GM12878 (cell line): ENCODE results near the gene STX8. TPM values are rescaled to one million over a fixed set of nuclear protein-coding genes. Genes with fewer than 3 reads are reported as not detected.

Experiments
- ATAC-seq: fragments of 200-7000 bp; cut with Tn5 transposase; 3 replicates; pipeline ENCODE4 v1.9.1; 2020; ENCODE audit warnings: mild to moderate bottlenecking, moderate library complexity
- BruUV-seq: library from RNA; stranded (reverse); fragments of 400-500 nt; replicated peaks from 2 replicates; lab custom pipeline; 2021; lab: Mats Ljungman, UMichigan
- CTCF ChIA-PET: fragments of 300-600 bp; sonication (Branson Sonifier 250); formaldehyde crosslinking; extraction: SDS; loops from one replicate; lab custom pipeline; 2021; ENCODE audit warnings: inconsistent platforms; lab: Yijun Ruan, JAX
- POLR2A ChIA-PET: fragments of 350-600 bp; formaldehyde crosslinking; extraction: SDS; loops from one replicate; lab custom pipeline; 2021; ENCODE audit warnings: inconsistent platforms; lab: Charles Lee
- RAD21 ChIA-PET: fragments of 300-600 bp; sonication (Branson Sonifier 250); formaldehyde crosslinking; loops from one replicate; lab custom pipeline; 2023; ENCODE audit warnings: antibody characterized with exemption; ENCODE audit not compliant: unreplicated experiment; lab: Charles Lee
- SMC1A ChIA-PET: fragments of 300-600 bp; sonication (Branson Sonifier 250); formaldehyde crosslinking; loops from one replicate; lab custom pipeline; 2023; ENCODE audit not compliant: unreplicated experiment, uncharacterized antibody; lab: Charles Lee
- DNase-seq: peaks from one replicate; pipeline ENCODE4 v3.0.0-alpha.2; 2011; ENCODE audit warnings: low read depth, low spot score
- FAIRE-seq: peaks from 3 replicates; lab custom pipeline; 2011; peaks lifted over from hg19 to GRCh38; lab: Jason Lieb, UNC
- H2AFZ ChIP-seq: 2 replicates; pipeline ENCODE4 v1.6.0; 2011; ENCODE audit warnings: low read depth, low read length, control low read depth; ENCODE audit not compliant: control insufficient read depth
- H3K27ac ChIP-seq: 2 replicates; pipeline ENCODE4 v1.5.1; 2011; ENCODE audit warnings: control low read depth; ENCODE audit not compliant: control insufficient read depth, insufficient read depth
- H3K27me3 ChIP-seq, 2 experiments: replicated peaks in 1 of 2; 2 replicates each; pipeline versions ENCODE4 v1.6.0 to v1.6.1; 2011; ENCODE audit warnings: low read length in 1 of 2; ENCODE audit not compliant: control insufficient read depth in 2 of 2, insufficient read depth in 2 of 2
- H3K36me3 ChIP-seq, 2 experiments: 2 replicates each; pipeline ENCODE4 v1.5.1; 2011; ENCODE audit warnings: low read length in 1 of 2; ENCODE audit not compliant: control insufficient read depth in 2 of 2, insufficient read depth in 2 of 2
- H3K4me1 ChIP-seq: 2 replicates; pipeline ENCODE4 v1.6.1; 2011; ENCODE audit warnings: mild to moderate bottlenecking, low read length, moderate library complexity, mixed read lengths; ENCODE audit not compliant: control insufficient read depth, insufficient read depth
- H3K4me2 ChIP-seq: 2 replicates; pipeline ENCODE4 v1.6.0; 2011; ENCODE audit warnings: control low read depth; ENCODE audit not compliant: control insufficient read depth, insufficient read depth
- H3K4me3 ChIP-seq: fragments of 200-600 bp; sonication (generic); 2 replicates; pipeline ENCODE4 v1.5.1; 2016
- H3K79me2 ChIP-seq: 2 replicates; pipeline ENCODE4 v1.6.0; 2011; ENCODE audit warnings: low read length; ENCODE audit not compliant: control insufficient read depth, insufficient read depth
- H3K9ac ChIP-seq: 2 replicates; pipeline ENCODE4 v1.8.0; 2011; ENCODE audit warnings: low read length, control low read depth, mixed read lengths; ENCODE audit not compliant: control insufficient read depth, insufficient read depth
- H3K9me3 ChIP-seq: replicated peaks from 3 replicates; pipeline ENCODE4 v1.5.1; 2011; ENCODE audit warnings: mild to moderate bottlenecking, low read length; ENCODE audit not compliant: control insufficient read depth, insufficient read depth
- H4K20me1 ChIP-seq: 2 replicates; pipeline ENCODE4 v1.6.0; 2011; ENCODE audit not compliant: control insufficient read depth, insufficient read depth
- CHD2 ChIP-seq: IDR thresholded peaks from 2 replicates; pipeline ENCODE4 v1.6.1; 2011; ENCODE audit warnings: low read depth, low read length, improper control_type of control experiment, borderline replicate concordance
- EZH2 ChIP-seq: IDR thresholded peaks from 2 replicates; pipeline ENCODE4 v1.6.1; 2012; ENCODE audit warnings: low read depth, mild to moderate bottlenecking, control low read depth, inconsistent platforms, low read length, borderline replicate concordance; ENCODE audit not compliant: control insufficient read depth
- IKZF1 ChIP-seq: fragments of 450-650 bp; conservative IDR thresholded peaks from 2 replicates; pipeline ENCODE4 v1.6.1; 2017; ENCODE audit warnings: antibody characterized with exemption, mild to moderate bottlenecking
- MTA2 ChIP-seq: fragments of 450-650 bp; IDR thresholded peaks from 2 replicates; pipeline ENCODE4 v1.6.1; 2016; ENCODE audit warnings: low read depth, mild to moderate bottlenecking, moderate library complexity
- MYB ChIP-seq: fragments of 150-350 bp; IDR thresholded peaks from 2 replicates; pipeline ENCODE4 v1.6.1; 2014; ENCODE audit warnings: mild to moderate bottlenecking, low read depth, low read length, borderline replicate concordance
- POU2F2 ChIP-seq: IDR thresholded peaks from 3 replicates; pipeline ENCODE4 v1.6.1; 2011; ENCODE audit warnings: low read depth, mild to moderate bottlenecking, low read length, borderline replicate concordance
- RELB ChIP-seq: fragments of 450-650 bp; IDR thresholded peaks from 2 replicates; pipeline ENCODE4 v1.6.1; 2017; ENCODE audit warnings: low read depth, mild to moderate bottlenecking, moderate library complexity
- SIN3A ChIP-seq: IDR thresholded peaks from 2 replicates; pipeline ENCODE4 v1.6.1; 2012; ENCODE audit warnings: low read depth, low read length, improper control_type of control experiment
- SIX5 ChIP-seq: IDR thresholded peaks from 2 replicates; pipeline ENCODE4 v1.6.1; 2011; ENCODE audit warnings: mild to moderate bottlenecking, low read depth, low read length, moderate library complexity; ENCODE audit not compliant: severe bottlenecking
- SKIL ChIP-seq: fragments of 450-650 bp; IDR thresholded peaks from 2 replicates; pipeline ENCODE4 v1.6.1; 2017; ENCODE audit warnings: mild to moderate bottlenecking, low read depth, inconsistent platforms; ENCODE audit not compliant: poor library complexity, severe bottlenecking
- SUZ12 ChIP-seq: fragments of 200-600 bp; sonication (generic); IDR thresholded peaks from one replicate; pipeline ENCODE4 v1.6.1; 2018; ENCODE audit warnings: antibody characterized with exemption, mild to moderate bottlenecking; ENCODE audit not compliant: unreplicated experiment
- TCF3 ChIP-seq: IDR thresholded peaks from 2 replicates; pipeline ENCODE4 v1.6.1; 2012; ENCODE audit warnings: low read depth, mild to moderate bottlenecking, low read length, borderline replicate concordance; ENCODE audit not compliant: insufficient read depth
- USF2 ChIP-seq: IDR thresholded peaks from 2 replicates; pipeline ENCODE4 v1.6.1; 2011; ENCODE audit warnings: low read depth, low read length, improper control_type of control experiment, borderline replicate concordance
- ZNF217 ChIP-seq: fragments of 450-650 bp; IDR thresholded peaks from 2 replicates; pipeline ENCODE4 v1.6.1; 2017; ENCODE audit warnings: antibody characterized with exemption, mild to moderate bottlenecking
- ZNF274 ChIP-seq: IDR thresholded peaks from one replicate; pipeline ENCODE4 v1.8.0; 2011; ENCODE audit not compliant: insufficient read length, insufficient read depth
- ZNF592 ChIP-seq: fragments of 450-650 bp; IDR thresholded peaks from 2 replicates; pipeline ENCODE4 v1.6.1; 2017; ENCODE audit warnings: mild to moderate bottlenecking, moderate library complexity
- WGBS: methylation state at CpG from one replicate; pipeline ENCODE4 v1.1.6; 2016; ENCODE audit warnings: low lambda C conversion rate; ENCODE audit not compliant: insufficient replicate concordance, insufficient coverage; ENCODE audit errors: missing lambda C conversion rate; 5-methylcytosine and 5-hydroxymethylcytosine counted together
- in situ Hi-C: fragments of 300-500 bp; cut with MboI; formaldehyde crosslinking; loops from 9 replicates; pipeline ENCODE4 v1.14.3; 2018; ENCODE audit warnings: mixed read lengths
- intact Hi-C: fragments of 100-400 bp; cut with micrococcal nuclease; formaldehyde crosslinking; loops from one replicate; pipeline ENCODE4 v1.14.2; 2022; ENCODE audit not compliant: unreplicated experiment
- polyA plus RNA-seq, 11 experiments: library from polyadenylated mRNA; depleted of rRNA in 4 of 11; unstranded in 6 of 11; stranded (reverse) in 5 of 11; fragments of >200 nt; fragmentation: Nextera tagmentation in 4 of 11; fragmentation: Illumina TruSeq in 1 of 11; extraction: Ambion mirVana in 4 of 11; extraction: Trizol in 1 of 11; gene quantifications; 1 replicate in 1 of 11; 2 replicates in 10 of 11; pipeline versions ENCODE4 v1.2.1 to v1.2.3, GENCODE V29; 2011 to 2016; ENCODE audit warnings: inconsistent platforms in 2 of 11, missing spikeins in 2 of 11, low read depth in 1 of 11
- total RNA-seq, 4 experiments: library from RNA; depleted of rRNA in 3 of 4; stranded (reverse); fragments of >200 nt in 3 of 4; fragmentation: Illumina TruSeq in 1 of 4; extraction: Trizol in 1 of 4; gene quantifications; 2 replicates each; pipeline versions ENCODE4 v1.2.1 to v1.2.3, GENCODE V29; 2013 to 2021

Gene STX8
- total and polyA plus RNA-seq, 10 of the 15 experiments (the other 5 are each of a cell fraction or from before 2014, with no cell fraction given) = 47.9 to 151 (median 72.9) TPM

GRCh38 chr17:9424071-9424640, 151.5 kb downstream of the STX8 start:
- ChIA-PET SMC1A (no interaction called here), POLR2A (no interaction called here), RAD21 (no interaction called here), CTCF (no interaction called here)
- intact Hi-C loops (no loop called here), in situ Hi-C loops (no loop called here)
- FAIRE-seq (no peak), DNase-seq (no peak), ATAC-seq (no peak)
- Histone ChIP-seq H3K4me3 (no peak overlapping the region), H3K4me1 (no peaks in the 10 kb centered on the region), H3K9me3 (no peaks in the 10 kb centered on the region), H3K27ac (no peak overlapping the region), H3K79me2 (no peaks in the 10 kb centered on the region), H2AFZ (no peak overlapping the region), H3K4me2 (no peak overlapping the region), H3K36me3 (no peaks in the 10 kb centered on the region), H4K20me1 (no peaks in the 10 kb centered on the region), H3K9ac (no peak overlapping the region), H3K27me3 (no peaks in the 10 kb centered on the region)
- 77% methylated on average over 8 of the region's 8 CpGs for WGBS
- BruUV-seq = no TSS peak
- TF ChIP-seq ZNF274 = no peak
- no peak for TF ChIP-seq TCF3
- TF ChIP-seq MYB = no peak
- no peak for TF ChIP-seq MTA2
- no peak for TF ChIP-seq RELB
- no peak for TF ChIP-seq SKIL
- TF ChIP-seq SUZ12 = no peak
- TF ChIP-seq EZH2 = no peak
- TF ChIP-seq IKZF1 = no peak
- TF ChIP-seq ZNF217 = no peak
- no peak for TF ChIP-seq SIX5
- no peak for TF ChIP-seq ZNF592
- TF ChIP-seq USF2 = no peak
- no peak for TF ChIP-seq POU2F2
- TF ChIP-seq SIN3A = no peak
- no peak for TF ChIP-seq CHD2
